ENCODE data around the gene CYTH4. TPM values are rescaled to one million over a fixed set of nuclear protein-coding genes. Genes with fewer than 3 reads are reported as not detected.

CYTH4 gene
- total RNA-seq, 3 donors from 2014 or later: 8.7 to 13.3 (median 11.6) TPM

DNA sequence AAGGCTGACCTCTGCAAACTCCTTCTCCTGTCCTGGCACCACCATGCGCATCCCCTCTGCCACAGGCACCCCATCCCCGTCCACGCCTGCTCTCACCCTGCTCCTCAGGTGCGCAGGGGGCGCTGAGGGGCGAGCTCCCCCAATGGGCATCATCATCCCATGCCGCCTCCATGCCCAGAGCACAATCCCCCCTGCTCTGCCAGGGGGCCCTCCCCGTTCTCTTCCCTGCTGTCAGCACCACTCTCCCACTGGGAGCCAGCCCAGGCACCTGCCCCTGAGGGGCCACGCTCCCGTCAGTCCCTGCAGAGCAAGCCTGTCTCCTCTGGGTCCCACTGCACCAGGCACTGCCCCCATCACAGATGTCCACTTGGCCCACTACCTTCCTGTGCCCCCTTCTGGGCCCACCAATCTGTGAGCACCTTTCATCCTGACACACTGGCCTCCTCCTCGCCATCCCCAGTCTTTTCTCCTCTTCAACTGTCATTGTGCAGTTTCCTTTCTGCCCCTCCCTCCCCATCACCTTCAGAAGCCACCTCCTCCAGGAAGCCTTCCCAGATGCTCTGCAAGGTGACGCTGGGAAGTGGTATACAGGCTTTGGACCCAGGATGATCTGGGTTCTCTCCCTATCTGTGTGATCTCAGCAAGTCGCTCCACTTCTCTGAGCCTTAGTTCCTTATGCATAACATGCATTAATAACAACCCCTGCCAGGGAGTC lies 62.6 kb downstream of the CYTH4 start:
- H3K9me3 ChIP-seq: no peaks in the 10 kb centered on the region
- TF ChIP-seq, protein P1, sequence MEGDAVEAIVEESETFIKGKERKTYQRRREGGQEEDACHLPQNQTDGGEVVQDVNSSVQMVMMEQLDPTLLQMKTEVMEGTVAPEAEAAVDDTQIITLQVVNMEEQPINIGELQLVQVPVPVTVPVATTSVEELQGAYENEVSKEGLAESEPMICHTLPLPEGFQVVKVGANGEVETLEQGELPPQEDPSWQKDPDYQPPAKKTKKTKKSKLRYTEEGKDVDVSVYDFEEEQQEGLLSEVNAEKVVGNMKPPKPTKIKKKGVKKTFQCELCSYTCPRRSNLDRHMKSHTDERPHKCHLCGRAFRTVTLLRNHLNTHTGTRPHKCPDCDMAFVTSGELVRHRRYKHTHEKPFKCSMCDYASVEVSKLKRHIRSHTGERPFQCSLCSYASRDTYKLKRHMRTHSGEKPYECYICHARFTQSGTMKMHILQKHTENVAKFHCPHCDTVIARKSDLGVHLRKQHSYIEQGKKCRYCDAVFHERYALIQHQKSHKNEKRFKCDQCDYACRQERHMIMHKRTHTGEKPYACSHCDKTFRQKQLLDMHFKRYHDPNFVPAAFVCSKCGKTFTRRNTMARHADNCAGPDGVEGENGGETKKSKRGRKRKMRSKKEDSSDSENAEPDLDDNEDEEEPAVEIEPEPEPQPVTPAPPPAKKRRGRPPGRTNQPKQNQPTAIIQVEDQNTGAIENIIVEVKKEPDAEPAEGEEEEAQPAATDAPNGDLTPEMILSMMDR (IDR thresholded peaks at IDR 0.05): no peak
- H3K36me3 ChIP-seq (ENCODE audit: low read depth): no peaks in the 10 kb centered on the region
- DNase-seq: no peak
- ATAC-seq: no peak
- intact Hi-C loops (cut with DNase I, micrococcal nuclease): no loop called here
- no peak overlapping the region for H3K4me3 ChIP-seq
- H3K4me1 ChIP-seq (ENCODE audit: low read depth): no peaks in the 10 kb centered on the region

DNA sequence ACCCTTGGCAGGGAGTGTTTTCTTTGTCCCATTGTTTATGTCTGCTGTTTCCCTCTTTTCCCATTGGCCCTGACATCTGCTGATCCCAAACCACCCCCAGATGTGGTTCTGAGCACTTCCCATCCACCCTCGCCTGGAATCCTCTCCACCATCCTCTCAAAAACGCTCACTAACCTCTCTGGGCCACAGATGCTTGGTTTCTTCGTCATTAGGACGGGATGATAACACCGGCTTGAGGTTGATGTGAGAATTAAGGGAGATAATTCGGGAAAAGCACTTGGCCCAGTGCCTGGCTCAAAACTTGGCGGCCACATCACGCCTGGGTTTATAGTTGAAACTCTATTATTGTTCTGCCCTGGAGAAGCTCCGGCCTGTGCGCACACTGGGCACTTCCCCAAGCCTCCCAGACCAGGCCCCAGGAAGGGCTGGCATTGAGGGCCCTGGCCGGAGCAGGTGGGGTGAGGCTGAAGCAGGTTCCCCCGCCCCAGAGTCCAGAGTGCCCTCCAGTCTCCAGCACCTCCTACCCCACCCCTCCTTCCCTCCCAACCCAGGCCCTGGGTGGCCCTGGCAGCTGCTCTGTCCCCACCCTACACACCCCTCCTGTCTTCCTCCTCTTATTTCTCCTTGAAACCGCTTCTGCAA lies 63.7 kb downstream of the CYTH4 start:
- Histone ChIP-seq H3K4me1 (ENCODE audit: low read depth) (no peaks in the 10 kb centered on the region), H3K36me3 (ENCODE audit: low read depth) (no peaks in the 10 kb centered on the region), H3K4me3 (no peak overlapping the region), H3K9me3 (no peaks in the 10 kb centered on the region)
- DNase-seq: peak in 1 of 3 donors; percentile 45
- TF ChIP-seq, protein P1 (IDR thresholded peaks at IDR 0.05): no peak
- peak; percentile 48 for ATAC-seq
- intact Hi-C loops (cut with DNase I, micrococcal nuclease): no loop called here

DNA sequence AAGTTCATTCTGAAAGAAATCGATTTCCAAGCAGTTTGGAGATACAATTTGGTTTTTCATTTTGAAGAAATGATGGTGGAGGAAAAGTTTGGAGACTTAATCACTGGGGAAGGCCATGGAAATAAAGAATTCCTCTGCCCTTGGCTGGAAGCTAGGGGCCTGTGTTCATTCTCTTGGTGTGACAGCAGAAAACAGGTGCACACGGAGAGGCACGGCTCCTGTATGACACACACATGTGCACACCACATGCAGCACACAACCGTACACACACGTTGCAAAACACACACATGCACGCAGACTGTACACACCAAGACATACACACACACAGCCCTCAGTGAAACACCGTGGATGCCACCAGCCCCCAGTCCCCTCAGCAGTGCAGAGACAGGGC lies 64.2 kb downstream of the CYTH4 start:
- TF ChIP-seq, protein P1 (IDR thresholded peaks at IDR 0.05): no peak
- no peak for ATAC-seq
- Histone ChIP-seq H3K4me1 (ENCODE audit: low read depth) (no peaks in the 10 kb centered on the region), H3K36me3 (ENCODE audit: low read depth) (no peaks in the 10 kb centered on the region), H3K4me3 (no peak overlapping the region), H3K9me3 (no peaks in the 10 kb centered on the region)
- intact Hi-C loops (cut with DNase I, micrococcal nuclease): no loop called here
- no peak for DNase-seq

GRCh38 chr22:37349043-37349814 lies 66.9 kb downstream of the CYTH4 start:
- intact Hi-C loops (cut with DNase I, micrococcal nuclease): no loop called here
- no peaks in the 10 kb centered on the region for H3K36me3 ChIP-seq (ENCODE audit: low read depth)
- DNase-seq (no peak), ATAC-seq (no peak)
- H3K4me3 ChIP-seq: no peak overlapping the region
- H3K4me1 ChIP-seq (ENCODE audit: low read depth): no peaks in the 10 kb centered on the region
- no peaks in the 10 kb centered on the region for H3K9me3 ChIP-seq
- TF ChIP-seq, protein P1 (IDR thresholded peaks at IDR 0.05): no peak

DNA sequence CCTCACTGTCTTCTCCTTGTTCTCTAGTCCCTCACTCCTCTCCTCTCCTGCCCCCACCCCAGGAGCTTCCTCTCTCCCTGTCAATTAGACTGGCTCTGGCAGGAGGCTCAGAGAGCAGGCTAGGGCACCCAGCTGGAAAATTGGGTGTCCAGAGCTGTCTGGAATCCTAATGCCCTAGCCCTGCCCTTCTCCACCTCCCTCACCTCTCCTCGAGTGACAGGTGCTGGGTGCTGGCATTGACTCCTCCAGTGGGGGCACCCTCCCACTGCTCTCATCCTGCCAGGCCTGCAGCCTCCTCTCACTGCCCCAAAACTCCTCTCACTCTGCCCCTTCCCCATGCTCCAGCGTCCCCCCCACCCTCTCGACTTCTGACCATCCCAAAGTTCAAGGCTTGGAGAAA lies 68.9 kb downstream of the CYTH4 start:
- Histone ChIP-seq H3K4me1 (ENCODE audit: low read depth) (no peaks in the 10 kb centered on the region), H3K36me3 (ENCODE audit: low read depth) (no peaks in the 10 kb centered on the region), H3K4me3 (no peak overlapping the region), H3K9me3 (no peaks in the 10 kb centered on the region)
- intact Hi-C loops (cut with DNase I, micrococcal nuclease): no loop called here
- DNase-seq (no peak), ATAC-seq (no peak)
- TF ChIP-seq, protein P1 (IDR thresholded peaks at IDR 0.05): no peak
